GM19324 (cell line): ENCODE measurements around the gene MRPL18.

Experiments
- ATAC-seq: cut with Tn5 transposase; IDR thresholded peaks from one replicate; pipeline ENCODE4 v1.9.1; 2021; ENCODE audit warnings: mild to moderate bottlenecking, moderate library complexity; ENCODE audit not compliant: unreplicated experiment, low FRiP score

The MRPL18 gene

DNA sequence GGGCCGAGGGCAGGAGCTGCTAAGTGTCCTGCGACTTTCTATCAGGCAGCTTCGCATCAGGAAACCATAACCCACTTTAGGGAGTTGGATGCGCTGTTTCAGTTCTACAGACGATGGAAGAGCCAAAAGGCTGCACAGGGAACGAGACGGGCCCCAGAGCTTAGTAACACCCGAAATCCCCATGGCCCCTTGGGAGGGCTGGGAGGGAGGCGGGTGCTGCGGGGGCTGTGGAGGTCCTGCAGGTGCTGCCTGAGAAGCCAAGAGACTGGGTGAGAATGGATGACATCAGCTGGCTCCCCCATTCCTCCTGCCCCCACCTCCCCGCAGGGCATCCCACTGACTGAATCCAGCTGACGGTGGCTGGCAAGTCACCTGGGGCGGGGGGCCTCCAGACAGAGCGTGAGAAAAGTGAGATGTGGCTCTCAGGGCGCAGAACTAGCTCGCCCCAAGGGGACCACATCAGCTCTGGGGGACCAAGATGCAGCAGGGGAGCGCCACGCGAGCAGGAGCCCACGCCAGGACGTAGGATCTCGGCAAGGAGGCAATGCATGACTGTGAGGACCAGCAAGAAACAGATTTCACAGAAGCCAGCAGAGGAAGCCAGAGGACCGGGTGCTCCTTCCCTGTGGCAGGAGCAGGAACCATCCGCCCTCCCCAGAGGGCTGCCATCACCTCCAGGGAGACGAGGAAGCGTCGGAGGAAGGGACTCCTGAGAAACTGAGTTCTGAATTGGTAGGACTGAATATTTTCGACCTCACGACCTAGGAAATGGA is 46.6 kb downstream of the MRPL18 start:
- ATAC-seq: no peak

DNA sequence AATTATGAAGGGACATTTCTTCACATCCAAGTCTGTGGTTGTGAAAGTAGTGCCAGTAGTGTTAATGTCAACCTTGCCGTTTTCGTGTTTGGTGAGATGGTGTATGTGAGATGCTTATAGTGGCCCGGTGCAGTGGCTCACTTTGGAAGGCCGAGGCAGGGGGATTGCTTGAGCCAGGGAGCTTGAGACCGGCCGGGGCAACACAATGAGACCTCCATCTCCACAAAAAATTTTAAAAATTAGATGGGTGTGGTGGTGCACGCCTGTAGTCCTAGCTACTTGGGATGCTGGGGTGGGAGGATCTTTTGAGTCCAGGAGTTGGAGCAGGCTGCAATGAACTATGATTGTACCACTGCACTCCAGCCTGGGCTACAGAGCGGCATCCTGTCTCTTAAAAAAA is 47.2 kb downstream of the MRPL18 start:
- ATAC-seq: no peak

- ATAC-seq: no peak
These were observed 47.9 kb downstream of the MRPL18 start for GRCh38 chr6:159838020-159838744.

DNA sequence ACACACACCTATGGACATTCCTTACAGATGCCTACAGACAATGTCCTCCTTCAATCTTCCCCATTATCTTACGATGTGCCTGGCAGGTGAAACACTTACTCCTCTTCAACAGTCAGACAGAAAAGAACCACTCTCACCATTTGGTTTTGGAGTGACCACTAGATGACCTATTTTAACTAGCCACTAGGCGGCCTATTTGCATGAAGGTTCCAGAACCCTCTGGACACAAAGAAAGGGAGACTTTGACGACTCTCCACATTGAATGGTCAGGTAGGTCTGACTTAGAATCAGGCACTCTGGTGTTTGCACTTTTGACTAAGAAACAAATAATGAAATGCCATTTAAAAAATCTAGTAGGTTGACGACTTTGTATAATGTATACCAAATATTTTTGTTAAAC is 51.8 kb downstream of the MRPL18 start:
- no peak for ATAC-seq

DNA sequence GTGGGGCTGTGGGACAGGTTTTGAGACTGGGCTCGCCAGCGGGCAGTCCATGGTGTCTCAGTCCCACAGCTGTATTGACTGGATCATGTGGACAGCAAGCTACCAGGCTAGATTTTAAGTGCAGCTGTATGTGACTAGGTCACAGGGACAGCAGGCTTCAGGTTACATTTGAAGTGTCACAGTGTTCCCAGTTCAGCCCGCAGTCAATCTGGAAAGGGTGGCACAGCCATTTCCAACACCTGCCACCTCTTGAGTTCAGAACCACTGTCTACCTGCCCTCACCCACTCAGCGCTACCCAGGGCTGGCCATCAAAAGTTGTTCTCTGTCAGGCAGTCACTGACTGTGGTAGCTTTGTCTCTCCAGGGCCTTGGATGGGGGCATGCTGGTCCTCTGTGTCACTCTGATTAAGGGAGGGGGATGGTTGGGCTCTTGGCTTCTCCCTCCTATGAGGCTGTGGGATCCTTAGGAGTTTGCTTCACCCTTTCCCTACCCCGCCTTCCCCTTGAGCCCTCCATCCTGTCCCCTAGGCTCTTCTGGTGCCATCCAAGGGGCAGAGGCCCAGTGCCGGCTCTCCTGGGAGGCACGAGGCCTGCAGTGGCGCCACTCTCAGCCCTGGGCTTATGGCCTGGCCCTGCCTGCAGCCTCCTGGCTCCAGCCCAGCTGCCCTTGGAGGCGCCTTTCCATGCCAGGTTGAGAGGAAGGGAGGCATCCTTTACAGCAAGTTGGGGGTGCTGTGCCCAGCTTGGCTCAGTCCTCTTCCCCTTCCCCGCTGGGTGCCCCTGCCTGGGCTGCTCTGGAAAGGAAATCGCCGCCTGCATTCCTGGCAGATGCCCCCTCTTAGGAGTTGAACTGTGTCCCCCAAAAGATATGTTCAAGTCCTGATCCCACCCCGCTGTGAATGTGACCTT is 54.7 kb downstream of the MRPL18 start:
- ATAC-seq: no peak
